ENCODE data around the gene CDAN1.

CDAN1 gene

GRCh38 chr15:42735382-42736165 lies 1.4 kb downstream of the CDAN1 start:
- no peak for DNase-seq (ENCODE audit: low read depth)

- no peak for DNase-seq (ENCODE audit: low read depth)
These were observed 2.8 kb downstream of the CDAN1 start for GRCh38 chr15:42734076-42734672.

DNA sequence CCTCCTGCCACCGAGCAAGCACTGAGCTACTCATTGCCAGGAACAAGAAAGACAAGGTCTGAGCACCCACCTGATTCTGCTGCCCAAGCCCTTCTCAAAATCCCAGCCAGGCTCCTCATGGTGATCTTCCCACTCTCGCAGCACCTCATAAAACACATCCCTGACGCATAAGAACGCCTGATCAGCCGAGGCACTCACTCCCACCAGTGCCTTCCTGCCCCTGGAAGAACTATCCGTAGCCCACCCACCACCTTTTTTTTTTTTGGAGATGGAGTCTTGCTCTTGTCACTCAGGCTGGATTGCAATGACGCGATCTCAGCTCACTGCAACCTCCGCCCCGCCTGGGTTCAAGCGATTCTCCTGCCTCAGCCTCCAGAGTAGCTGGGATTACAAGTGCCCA lies 3.9 kb downstream of the CDAN1 start:
- DNase-seq (ENCODE audit: low read depth): no peak

GRCh38 chr15:42732095-42732827 lies 4.7 kb downstream of the CDAN1 start:
- DNase-seq (ENCODE audit: low read depth): no peak

DNA sequence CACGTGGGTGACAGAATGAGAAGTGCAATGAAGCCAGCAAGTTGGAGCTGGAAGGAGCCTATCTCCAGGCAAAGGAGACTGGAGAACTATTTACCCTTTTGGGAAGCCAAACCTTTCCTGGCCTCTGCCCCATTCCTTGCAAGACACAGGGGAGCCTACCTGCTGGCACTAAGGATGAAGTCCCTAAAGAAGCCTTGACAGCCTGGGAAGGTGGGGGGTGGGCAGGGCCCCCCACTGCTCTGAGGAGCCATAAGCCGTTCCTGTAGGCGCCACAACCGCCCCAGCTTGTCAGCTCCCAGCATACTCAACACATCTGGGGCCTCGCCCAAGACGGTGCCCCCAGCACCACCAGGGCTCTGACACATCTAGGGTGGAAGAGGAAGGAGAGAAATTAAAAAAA lies 5.5 kb downstream of the CDAN1 start:
- DNase-seq (ENCODE audit: low read depth): no peak

GRCh38 chr15:42730536-42730935 lies 6.4 kb downstream of the CDAN1 start:
- no peak for DNase-seq (ENCODE audit: low read depth)

GRCh38 chr15:42730135-42730534 lies 6.8 kb downstream of the CDAN1 start:
- no peak for DNase-seq (ENCODE audit: low read depth)

DNA sequence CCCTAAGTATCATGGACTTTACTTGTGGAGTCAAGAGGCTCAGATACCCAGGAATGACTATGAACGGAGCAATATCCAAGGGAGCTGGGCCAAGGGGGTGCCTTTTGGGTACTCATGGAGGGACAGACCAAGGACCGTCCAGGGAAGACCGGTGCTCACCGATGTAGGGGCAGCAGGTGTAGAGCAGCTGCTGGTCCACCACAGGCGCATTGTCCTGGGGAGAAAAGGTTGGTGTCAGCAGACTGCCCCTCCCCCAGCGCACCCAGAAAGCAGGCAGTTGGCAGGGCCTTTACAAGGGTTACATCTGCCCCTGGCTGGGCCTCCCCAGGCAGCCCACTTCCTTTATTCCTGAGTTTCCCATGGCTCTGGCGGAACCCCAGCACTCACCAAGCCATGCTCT lies 7.5 kb downstream of the CDAN1 start:
- DNase-seq (ENCODE audit: low read depth): no peak

GRCh38 chr15:42728972-42729371 lies 8.0 kb downstream of the CDAN1 start:
- DNase-seq (ENCODE audit: low read depth): no peak

GRCh38 chr15:42728560-42728959 lies 8.4 kb downstream of the CDAN1 start:
- DNase-seq (ENCODE audit: low read depth): no peak

GRCh38 chr15:42727750-42728381 lies 9.1 kb downstream of the CDAN1 start:
- DNase-seq (ENCODE audit: low read depth): no peak

DNA sequence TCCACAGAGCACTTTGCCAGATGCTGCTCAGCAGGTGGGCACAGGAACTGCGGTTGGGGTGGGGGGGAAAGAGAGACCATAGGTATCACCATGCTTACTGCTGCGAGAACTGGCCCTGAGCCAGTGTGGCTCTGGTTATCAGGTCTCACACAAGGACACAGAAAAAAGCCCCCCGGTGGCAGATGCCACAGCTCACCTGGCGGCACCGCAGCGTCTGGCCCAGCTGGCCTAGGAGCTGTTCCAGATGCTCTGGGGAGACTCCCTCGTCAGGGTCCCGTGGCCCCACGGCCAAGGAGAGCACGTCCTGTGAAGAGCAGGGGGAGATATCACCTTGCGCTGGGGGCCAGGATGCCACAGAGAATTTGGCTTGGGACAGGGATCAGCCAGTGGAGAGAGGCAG lies 10.8 kb downstream of the CDAN1 start:
- DNase-seq (ENCODE audit: low read depth): no peak

GRCh38 chr15:42725331-42725903 lies 11.5 kb downstream of the CDAN1 start:
- DNase-seq (ENCODE audit: low read depth): no peak

- no peak for DNase-seq (ENCODE audit: low read depth)
These were observed 12.7 kb downstream of the CDAN1 start for GRCh38 chr15:42724276-42724675.

DNA sequence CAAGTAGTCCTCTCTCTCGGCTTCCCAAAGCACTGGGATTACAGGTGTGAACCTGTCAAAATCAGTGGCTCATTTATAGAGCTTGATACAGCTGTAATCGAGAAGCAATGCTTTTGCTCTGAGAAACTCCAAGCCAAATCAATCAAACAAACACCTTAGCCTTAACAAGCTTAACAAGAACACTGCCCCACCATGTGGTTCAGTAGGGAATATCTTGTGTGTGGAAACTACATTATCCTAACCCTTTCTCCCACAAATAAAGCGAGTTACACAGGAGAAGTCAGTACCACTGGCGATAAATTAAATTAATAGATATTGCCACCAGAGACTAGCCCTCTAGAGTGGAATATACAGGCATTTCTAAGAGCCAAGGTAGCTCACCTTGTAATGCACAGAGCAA lies 13.9 kb downstream of the CDAN1 start:
- DNase-seq (ENCODE audit: low read depth): no peak

GRCh38 chr15:42721916-42722315 lies 15.0 kb downstream of the CDAN1 start:
- no peak for DNase-seq (ENCODE audit: low read depth)

- DNase-seq (ENCODE audit: low read depth): no peak
These were observed 15.9 kb downstream of the CDAN1 start for GRCh38 chr15:42721016-42721415.

DNA sequence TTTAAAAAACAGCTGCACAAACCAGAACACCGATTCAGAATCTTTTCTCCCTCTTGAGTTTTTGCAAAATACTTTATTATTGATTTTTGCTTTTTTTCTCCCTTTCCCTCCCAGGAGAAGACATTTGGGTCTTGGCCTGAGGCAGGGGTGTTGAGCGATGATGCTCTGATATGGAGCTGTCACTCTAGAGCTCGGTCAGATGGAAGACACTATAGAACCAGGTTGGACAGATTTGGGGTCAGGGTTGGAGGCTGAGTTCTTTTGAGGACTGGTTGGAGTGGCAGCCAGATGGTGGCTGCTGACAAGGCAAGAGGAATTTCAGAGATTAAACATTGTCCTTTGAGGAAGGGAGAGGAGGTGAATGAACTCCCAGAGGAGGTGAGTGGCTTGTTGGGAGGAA lies 16.9 kb downstream of the CDAN1 start:
- no peak for DNase-seq (ENCODE audit: low read depth)

DNA sequence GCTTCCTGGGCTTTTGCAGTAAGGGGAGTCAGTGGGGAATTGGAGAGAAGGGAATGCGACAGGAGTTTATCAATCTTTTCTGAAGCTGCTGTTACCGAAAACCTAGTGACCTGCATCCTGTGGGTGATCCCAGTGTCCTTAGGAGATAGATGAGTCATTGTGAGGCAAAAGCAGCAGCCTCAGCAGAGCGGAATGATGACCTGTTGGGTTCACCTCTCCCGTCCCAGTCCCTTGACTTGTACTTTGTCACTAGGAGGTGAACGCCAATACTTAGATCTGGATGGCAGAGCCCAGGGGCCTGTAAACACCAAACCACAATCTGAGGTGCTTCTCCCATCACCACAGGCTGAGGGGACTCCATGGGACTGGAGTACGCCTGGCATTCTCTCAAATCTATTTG lies 17.9 kb downstream of the CDAN1 start:
- DNase-seq (ENCODE audit: low read depth): no peak

DNA sequence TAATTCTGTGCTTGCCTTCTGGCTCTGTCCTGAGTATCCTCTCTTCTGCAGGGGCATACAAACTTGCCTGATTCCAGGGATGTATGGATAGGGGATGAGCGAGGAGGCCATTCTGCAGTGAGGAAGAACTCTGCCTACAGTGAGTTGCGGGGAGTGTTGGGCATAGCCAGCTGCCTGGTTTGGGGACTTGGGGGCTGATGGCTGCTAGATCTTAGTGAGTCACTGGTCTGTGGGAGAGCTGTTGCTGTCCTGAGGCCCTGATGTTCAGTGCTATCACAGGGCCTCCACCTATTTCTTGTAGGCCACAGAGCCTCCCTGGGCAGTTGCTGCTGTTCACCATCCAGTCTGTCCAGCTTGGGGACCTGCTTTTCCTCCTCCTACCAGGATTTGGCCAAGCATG lies 20.3 kb downstream of the CDAN1 start:
- no peak for DNase-seq (ENCODE audit: low read depth)

DNA sequence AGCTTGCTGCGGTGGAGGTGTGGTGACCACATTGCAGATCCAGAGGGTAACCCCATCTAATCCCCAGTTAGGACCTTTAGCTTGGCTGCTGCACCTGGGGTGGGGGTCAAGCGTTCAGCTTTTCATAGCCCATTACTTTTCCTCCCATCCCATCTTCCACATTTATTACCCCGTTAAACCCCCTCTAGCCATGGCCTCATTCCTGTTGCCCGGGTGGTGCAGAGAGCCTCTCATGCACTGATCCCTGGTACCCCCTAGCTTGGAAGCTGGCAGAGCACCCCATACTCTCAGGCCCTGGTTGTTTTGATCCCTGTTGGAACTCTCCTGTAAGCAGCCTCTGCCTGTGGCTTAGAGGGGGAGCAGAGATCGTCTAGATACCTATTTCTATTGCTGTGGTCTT lies 20.8 kb downstream of the CDAN1 start:
- no peak for DNase-seq (ENCODE audit: low read depth)

DNA sequence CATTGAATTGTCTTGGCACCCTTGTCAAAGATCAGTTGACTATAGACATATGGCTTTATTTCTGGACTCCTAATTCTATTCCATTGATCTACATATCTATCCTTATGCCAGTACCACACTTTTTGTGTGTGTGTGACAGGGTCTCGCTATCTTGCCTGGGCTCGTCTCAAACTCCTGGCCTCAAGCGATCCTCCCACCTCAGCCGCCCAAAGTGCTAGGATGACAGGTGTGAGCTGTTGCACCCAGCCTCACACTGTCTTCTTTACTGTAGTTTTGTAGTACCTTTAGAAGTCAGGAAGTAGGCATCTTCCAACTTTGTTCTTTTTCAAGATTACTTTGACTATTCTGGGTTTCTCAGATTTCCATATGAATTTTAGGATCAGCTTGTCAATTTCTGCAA lies 24.3 kb downstream of the CDAN1 start:
- DNase-seq (ENCODE audit: low read depth): no peak

DNA sequence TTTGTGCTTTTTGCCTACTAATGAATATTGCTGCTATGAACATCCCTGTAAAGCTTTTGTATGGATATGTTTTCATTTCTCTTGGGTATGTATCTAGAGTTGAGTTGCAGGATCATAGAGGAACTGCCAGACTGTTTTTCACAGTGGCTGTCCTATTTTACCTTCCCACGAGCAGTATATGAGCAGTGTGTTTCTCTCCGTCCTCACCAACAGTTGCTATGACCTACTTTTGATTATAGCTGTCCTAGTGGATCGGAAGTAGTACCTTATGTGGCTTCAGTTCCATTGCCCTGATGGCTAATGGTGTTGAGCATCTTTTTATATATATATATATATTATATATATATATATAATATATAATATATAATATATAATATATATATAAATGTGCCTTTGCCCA lies 25.2 kb downstream of the CDAN1 start:
- no peak for DNase-seq (ENCODE audit: low read depth)
